Measurements from ENCODE around the gene SEMA5A. TPM values are rescaled to one million over a fixed set of nuclear protein-coding genes. Genes with fewer than 3 reads are reported as not detected.

SEMA5A gene
- total RNA-seq, 2 donors from 2014 or later, result not detected

DNA sequence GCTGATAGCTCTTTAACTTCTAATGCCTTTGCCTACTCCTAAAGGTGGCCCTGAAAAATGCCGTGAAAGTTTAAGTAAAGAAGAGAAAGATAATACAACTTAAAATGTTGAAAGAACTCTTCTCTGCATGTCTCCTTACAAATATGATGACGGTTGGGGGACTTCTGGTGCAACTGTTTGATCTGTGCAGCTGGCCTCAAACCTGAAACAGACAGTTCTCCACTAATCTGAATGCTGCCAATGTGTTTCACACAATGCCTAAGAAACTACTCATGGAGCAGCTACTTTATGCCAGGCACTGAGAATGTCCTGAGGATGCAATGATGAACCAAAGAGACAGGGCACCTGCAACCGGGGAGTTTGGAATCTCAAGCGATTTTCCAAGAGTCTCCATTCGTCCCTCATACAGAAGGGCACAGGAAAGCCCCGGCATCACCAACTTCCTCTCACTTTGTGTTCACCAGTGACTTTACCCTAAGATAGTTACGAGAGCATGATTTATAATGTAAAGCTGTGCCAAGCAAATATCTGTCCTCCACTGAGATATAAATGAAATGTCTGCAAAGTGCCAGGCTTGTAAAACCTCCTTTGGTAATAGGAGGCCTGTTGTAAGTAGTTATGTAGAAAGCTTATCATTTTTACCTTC lies 455.4 kb downstream of the SEMA5A start:
- H3K4me3 Mint-ChIP-seq, result no peak overlapping the region

DNA sequence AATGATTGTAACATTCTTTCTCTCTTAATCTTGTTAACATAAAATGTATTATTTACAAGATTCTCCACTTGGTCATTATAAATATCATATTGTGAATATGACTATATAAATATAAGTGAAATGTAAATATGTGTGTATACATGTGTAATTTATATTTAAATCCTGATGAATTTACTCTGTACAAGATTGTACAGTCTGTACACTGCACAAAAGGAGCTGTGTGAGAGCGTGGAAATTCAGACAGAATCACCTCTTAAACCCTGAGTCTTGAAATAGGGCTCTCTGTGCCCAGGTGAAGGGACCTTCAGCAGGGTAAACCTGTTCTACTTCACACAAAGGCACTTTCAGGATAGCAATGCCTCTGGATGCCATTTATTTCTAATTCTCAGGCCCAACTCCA lies 456.0 kb downstream of the SEMA5A start:
- peaks cover 5% of the 10 kb centered on the region for H3K9me3 Mint-ChIP-seq
- ATAC-seq (replicated peaks), result no peak

More for the DNA sequence above, 455.4 kb downstream of the SEMA5A start:
- Mint-ChIP-seq H3K36me3 (ENCODE audit: low read depth) (no peaks in the 10 kb centered on the region), H3K27me3 (no peaks in the 10 kb centered on the region), H3K27ac (no peak overlapping the region), H3K4me1 (no peaks in the 10 kb centered on the region), H3K9me3 (peaks cover 5% of the 10 kb centered on the region)
- ATAC-seq (replicated peaks), result no peak

DNA sequence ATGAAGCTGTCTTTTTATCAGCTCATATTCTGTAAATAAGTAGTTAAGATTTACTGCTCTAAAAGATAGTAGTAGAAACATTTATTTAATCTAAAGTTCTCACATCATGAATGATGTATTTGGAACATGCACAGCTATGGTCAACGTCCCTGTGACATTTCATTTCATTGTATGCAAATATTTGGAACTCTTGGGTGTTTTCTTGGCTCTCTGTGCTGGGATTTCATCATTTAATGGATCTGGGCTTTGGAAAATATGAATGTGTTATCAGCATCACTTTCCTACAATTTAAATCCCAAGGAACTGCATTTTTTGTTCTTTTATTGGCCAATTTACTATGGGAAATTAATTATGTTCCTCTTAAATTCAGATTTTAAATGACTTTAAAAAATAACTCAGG lies 462.9 kb downstream of the SEMA5A start:
- H3K27ac Mint-ChIP-seq, result no peak overlapping the region
- no peaks in the 10 kb centered on the region for H3K36me3 Mint-ChIP-seq (ENCODE audit: low read depth)
- H3K4me3 Mint-ChIP-seq, result no peak overlapping the region
- peaks cover 12% of the 10 kb centered on the region for H3K9me3 Mint-ChIP-seq
- no peak for ATAC-seq (replicated peaks)
- no peaks in the 10 kb centered on the region for H3K27me3 Mint-ChIP-seq
- H3K4me1 Mint-ChIP-seq, result no peaks in the 10 kb centered on the region

More for the DNA sequence above, 456.0 kb downstream of the SEMA5A start:
- Mint-ChIP-seq H3K36me3 (ENCODE audit: low read depth) (no peaks in the 10 kb centered on the region), H3K4me1 (no peaks in the 10 kb centered on the region), H3K27me3 (no peaks in the 10 kb centered on the region), H3K27ac (no peak overlapping the region), H3K4me3 (no peak overlapping the region)

DNA sequence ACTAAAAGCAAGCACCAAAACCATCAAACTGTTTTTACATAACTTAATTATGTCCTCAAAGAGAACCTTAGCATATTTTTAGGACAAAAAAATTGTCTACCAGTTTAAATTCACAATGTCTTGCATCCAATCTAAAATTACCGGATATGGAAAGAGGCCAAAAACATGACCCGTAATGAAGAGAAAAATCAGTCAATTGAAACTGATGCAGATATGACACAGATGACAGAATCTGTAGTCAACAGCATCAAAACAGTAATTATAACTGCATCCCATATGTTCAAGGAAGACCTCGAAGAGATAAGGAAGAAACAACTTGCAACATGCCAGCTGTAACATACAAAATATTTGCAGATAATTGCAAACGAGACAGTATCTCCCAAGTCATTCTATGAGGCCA lies 473.2 kb downstream of the SEMA5A start:
- no peaks in the 10 kb centered on the region for H3K36me3 Mint-ChIP-seq (ENCODE audit: low read depth)
- no peaks in the 10 kb centered on the region for H3K27me3 Mint-ChIP-seq
- no peak overlapping the region for H3K4me3 Mint-ChIP-seq
- H3K27ac Mint-ChIP-seq, result no peak overlapping the region
- H3K4me1 Mint-ChIP-seq, result no peaks in the 10 kb centered on the region
- ATAC-seq (replicated peaks), result no peak
- H3K9me3 Mint-ChIP-seq, result peaks cover 20% of the 10 kb centered on the region

DNA sequence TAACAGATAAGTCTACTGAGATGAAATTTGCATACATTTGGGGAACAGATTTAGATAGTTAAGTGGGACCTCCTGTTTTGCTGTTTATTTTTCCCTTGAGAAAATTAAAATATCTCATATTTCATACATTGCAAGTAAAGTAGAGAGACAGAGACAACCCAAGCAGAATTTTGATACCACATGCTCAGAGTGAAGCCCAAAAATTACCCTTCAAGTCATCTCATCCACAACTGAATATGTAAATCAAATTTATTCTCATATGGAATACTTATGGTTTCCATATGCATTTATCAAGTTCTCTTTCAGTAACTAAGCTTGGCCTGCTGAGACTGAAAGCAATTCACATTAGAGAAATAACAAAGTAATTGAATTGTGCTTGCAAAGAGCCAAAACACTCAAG lies 474.4 kb downstream of the SEMA5A start:
- Mint-ChIP-seq H3K27me3 (no peaks in the 10 kb centered on the region), H3K36me3 (ENCODE audit: low read depth) (no peaks in the 10 kb centered on the region), H3K4me3 (no peak overlapping the region), H3K9me3 (peaks cover 16% of the 10 kb centered on the region), H3K4me1 (no peaks in the 10 kb centered on the region), H3K27ac (no peak overlapping the region)
- no peak for ATAC-seq (replicated peaks)

DNA sequence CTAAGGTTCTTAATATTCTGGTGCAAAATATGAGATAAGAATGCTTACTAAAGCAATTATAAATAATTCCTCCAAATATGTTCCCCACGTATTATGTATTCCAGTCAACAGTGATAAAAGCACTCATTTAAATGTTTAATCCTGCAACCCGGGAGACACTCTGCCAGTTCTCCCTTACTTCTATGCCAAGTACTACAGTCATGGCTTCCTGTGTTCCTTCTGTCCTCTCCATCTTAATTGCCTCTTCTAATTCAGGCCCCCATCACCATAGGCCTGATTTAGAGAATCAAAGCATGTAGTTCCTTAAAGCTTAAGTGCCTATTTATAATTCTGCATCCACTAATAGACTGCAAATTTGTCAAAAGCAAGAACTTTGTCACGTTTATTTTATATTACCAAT lies 474.8 kb downstream of the SEMA5A start:
- Mint-ChIP-seq H3K4me1 (no peaks in the 10 kb centered on the region), H3K9me3 (peaks cover 19% of the 10 kb centered on the region), H3K36me3 (ENCODE audit: low read depth) (no peaks in the 10 kb centered on the region), H3K27ac (no peak overlapping the region), H3K27me3 (no peaks in the 10 kb centered on the region), H3K4me3 (no peak overlapping the region)
- no peak for ATAC-seq (replicated peaks)

DNA sequence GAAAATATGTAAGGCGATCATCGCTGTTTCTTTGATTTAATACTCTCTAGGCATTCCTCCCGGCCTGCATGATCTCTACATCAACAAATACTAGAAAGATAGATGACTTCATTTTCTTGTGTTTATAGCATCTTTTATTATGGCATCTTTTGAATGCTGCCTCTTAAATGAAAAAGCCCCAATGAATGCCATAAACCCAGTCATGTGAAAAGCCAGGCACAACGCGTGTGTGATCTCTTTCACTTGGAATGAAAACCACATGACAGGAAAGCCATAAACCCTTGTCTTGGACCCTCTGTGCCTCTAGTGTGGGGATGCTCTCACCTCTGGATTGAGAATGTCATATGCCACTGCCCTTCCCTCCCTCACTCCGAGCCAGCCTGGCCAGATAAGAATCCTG lies 476.2 kb downstream of the SEMA5A start:
- Mint-ChIP-seq H3K36me3 (ENCODE audit: low read depth) (no peaks in the 10 kb centered on the region), H3K27ac (no peak overlapping the region), H3K4me3 (no peak overlapping the region), H3K4me1 (no peaks in the 10 kb centered on the region), H3K27me3 (no peaks in the 10 kb centered on the region), H3K9me3 (peaks cover 21% of the 10 kb centered on the region)
- no peak for ATAC-seq (replicated peaks)

DNA sequence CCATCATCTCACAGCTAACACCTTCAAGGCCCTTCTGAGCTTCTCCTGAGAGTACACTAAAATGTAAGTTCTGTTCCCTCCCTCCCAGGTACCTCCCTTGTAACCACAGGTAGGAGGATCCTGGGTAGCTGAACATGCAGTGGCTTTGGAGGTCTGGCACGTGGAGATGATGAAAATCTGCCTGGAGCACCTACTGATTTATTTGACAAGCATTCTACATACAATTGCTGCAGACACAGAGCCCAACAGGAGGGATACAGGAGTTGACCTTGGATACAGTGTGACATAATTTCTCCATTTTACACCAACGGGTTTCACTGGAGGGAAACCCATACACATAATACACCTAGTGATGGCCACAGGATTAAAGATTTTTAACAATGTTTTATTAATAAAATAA lies 478.7 kb downstream of the SEMA5A start:
- Mint-ChIP-seq H3K27me3 (no peaks in the 10 kb centered on the region), H3K27ac (no peak overlapping the region), H3K4me1 (no peaks in the 10 kb centered on the region), H3K9me3 (peaks cover 18% of the 10 kb centered on the region), H3K4me3 (no peak overlapping the region), H3K36me3 (ENCODE audit: low read depth) (no peaks in the 10 kb centered on the region)
- ATAC-seq (replicated peaks), result no peak

DNA sequence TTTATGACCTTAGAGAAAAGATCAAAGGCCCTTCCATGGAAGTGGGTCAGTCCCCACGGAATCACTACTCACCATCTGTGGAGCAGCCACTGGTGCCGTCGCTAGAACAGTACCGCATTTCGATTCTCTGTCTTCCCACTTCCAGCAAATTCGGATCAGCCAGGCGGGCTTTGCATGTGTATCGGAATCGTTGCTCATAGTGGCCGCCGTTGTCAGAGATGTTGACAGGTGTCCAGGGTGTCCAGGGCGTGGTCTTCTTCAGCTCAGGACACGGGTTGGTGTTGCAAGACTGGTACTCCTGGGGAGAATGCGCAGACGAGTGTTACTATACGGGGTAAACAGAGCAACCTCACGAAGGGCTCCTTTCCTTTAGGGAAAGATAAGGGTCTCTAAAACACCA lies 479.5 kb downstream of the SEMA5A start:
- Mint-ChIP-seq H3K27ac (no peak overlapping the region), H3K27me3 (no peaks in the 10 kb centered on the region), H3K4me3 (no peak overlapping the region), H3K9me3 (peaks cover 18% of the 10 kb centered on the region), H3K36me3 (ENCODE audit: low read depth) (no peaks in the 10 kb centered on the region), H3K4me1 (no peaks in the 10 kb centered on the region)
- no peak for ATAC-seq (replicated peaks)

DNA sequence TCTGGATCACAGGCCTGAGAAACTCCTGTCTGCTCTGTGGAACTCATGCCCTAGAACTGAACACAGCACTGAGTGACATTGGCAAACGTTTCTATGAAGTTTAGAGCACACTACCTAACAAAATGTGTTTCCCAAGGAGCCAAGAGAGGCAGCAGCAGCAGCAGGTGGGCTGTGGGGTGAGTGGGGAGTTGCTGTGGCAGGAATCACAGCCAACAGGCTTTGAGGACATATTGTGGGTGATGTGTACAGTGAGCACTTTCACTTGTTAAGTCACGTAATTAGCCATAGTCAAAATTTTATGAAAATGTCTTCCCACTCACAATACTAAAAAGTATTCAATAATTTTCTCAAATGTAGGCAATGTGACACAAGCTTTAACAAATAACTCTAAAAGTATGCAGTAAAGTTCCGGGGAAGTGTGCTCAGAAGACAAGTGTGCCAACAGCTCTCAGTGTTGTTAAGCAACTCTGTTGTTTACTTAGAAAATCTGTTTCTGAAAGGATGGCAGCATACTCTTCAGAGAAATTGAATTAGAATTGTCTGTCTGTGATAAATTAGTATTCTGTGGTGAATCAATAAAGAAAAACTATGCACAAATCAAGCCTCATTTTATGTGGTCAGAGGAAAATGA lies 482.1 kb downstream of the SEMA5A start:
- no peaks in the 10 kb centered on the region for H3K4me1 Mint-ChIP-seq
- H3K27ac Mint-ChIP-seq, result no peak overlapping the region
- no peak overlapping the region for H3K4me3 Mint-ChIP-seq
- no peaks in the 10 kb centered on the region for H3K36me3 Mint-ChIP-seq (ENCODE audit: low read depth)
- no peak for ATAC-seq (replicated peaks)
- H3K27me3 Mint-ChIP-seq, result no peaks in the 10 kb centered on the region
- H3K9me3 Mint-ChIP-seq, result peaks cover 17% of the 10 kb centered on the region

DNA sequence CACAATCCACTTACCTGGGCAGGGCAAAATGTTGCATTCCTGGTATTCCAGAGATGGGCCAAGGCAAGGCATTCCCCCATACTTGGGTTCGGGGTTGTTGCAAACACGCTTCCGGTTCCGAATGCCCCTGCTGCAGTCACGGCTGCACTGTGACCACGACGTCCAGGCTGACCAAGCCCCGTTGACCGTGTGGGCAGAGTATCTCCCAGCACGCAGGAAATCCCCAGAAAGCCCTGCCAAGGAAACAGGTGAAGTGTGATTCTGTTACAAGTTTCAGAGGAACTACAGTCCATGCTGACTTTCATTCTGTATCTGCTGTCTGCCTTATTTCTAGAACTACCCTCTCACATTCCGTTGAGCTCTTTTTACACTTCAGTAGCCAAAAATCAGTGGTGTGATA lies 483.0 kb downstream of the SEMA5A start:
- no peaks in the 10 kb centered on the region for H3K27me3 Mint-ChIP-seq
- ATAC-seq (replicated peaks), result no peak
- H3K27ac Mint-ChIP-seq, result no peak overlapping the region
- no peaks in the 10 kb centered on the region for H3K4me1 Mint-ChIP-seq
- no peak overlapping the region for H3K4me3 Mint-ChIP-seq
- H3K36me3 Mint-ChIP-seq (ENCODE audit: low read depth), result no peaks in the 10 kb centered on the region
- H3K9me3 Mint-ChIP-seq, result peaks cover 17% of the 10 kb centered on the region

DNA sequence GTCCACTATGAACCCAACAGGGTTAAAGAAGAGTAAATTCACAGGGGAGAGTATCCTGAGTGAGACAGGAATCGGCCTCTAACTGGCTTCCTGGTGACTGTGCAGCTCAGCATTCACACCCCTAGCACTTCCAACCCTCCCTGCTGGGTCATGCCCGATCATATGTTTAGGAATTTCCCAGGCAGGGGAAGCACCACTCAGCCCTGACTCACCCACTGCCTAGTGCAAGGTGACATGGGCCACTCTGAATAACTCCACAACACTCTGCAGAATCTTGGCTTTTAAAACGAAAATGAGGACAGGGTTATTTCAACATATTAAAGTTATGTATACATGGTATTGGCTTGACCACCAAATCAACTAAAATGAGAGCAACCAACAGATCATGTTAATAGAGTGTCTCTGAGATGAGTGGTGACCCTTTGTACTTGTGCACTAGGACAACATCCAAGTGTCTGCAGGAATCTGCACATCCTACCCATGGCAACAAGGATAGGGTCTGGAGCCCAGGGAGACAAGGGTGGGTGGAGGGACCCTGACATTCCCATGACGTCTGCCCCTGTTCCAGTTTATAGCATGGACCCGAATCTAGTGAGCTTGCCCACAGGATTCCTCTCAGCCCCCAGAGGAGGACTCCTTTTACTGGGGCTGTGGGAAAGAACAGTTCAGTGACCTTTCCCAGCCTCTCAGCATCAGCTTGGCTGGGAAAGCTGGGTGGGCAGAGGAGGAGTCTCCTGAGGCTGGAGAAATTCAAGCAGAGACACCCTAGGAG lies 485.8 kb downstream of the SEMA5A start:
- no peaks in the 10 kb centered on the region for H3K36me3 Mint-ChIP-seq (ENCODE audit: low read depth)
- H3K27ac Mint-ChIP-seq, result no peak overlapping the region
- ATAC-seq (replicated peaks), result no peak
- H3K9me3 Mint-ChIP-seq, result peaks cover 12% of the 10 kb centered on the region
- no peak overlapping the region for H3K4me3 Mint-ChIP-seq
- H3K27me3 Mint-ChIP-seq, result no peaks in the 10 kb centered on the region
- H3K4me1 Mint-ChIP-seq, result no peaks in the 10 kb centered on the region

DNA sequence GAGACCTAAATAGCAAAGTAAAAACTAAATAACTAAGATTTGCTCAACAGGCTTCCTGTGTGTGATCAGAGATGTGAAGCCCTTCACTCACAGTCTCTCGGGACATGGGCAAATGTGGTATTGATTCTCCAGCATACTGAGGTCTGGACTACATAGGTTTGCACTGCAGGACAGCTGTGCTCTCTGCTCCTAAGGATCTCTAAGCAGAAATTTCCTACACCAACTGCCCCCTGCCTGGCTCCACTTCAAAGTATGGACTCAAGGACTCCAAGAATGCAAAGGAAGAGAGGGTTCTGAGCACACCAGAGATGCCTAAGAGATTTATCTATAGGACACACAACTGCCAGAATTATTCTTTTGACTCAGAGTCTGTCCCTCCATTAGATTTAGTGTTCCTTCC lies 487.2 kb downstream of the SEMA5A start:
- Mint-ChIP-seq H3K27me3 (no peaks in the 10 kb centered on the region), H3K4me1 (no peaks in the 10 kb centered on the region), H3K36me3 (ENCODE audit: low read depth) (no peaks in the 10 kb centered on the region), H3K27ac (no peak overlapping the region), H3K4me3 (no peak overlapping the region), H3K9me3 (peaks cover 10% of the 10 kb centered on the region)
- no peak for ATAC-seq (replicated peaks)

DNA sequence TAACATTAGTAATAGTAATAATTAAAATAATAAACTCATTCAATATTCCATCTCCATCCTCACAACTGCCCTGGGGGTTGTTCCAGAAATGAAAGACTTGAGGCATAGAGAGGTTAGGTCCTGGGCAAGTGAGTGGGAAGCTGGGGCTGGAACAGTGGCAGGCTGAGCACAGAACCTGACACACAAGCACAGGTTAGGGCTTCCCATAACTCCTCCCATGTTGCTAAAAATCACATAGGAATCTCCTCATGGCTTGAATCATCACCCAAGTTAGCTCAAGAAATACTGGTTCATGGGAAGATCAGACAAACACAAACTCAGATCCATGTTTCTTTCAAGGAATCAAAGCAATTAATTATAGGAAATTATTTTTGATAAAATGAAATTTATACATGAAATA lies 487.7 kb downstream of the SEMA5A start:
- no peaks in the 10 kb centered on the region for H3K4me1 Mint-ChIP-seq
- H3K27ac Mint-ChIP-seq, result no peak overlapping the region
- no peaks in the 10 kb centered on the region for H3K36me3 Mint-ChIP-seq (ENCODE audit: low read depth)
- H3K4me3 Mint-ChIP-seq, result no peak overlapping the region
- peaks cover 7% of the 10 kb centered on the region for H3K9me3 Mint-ChIP-seq
- no peaks in the 10 kb centered on the region for H3K27me3 Mint-ChIP-seq
- no peak for ATAC-seq (replicated peaks)

DNA sequence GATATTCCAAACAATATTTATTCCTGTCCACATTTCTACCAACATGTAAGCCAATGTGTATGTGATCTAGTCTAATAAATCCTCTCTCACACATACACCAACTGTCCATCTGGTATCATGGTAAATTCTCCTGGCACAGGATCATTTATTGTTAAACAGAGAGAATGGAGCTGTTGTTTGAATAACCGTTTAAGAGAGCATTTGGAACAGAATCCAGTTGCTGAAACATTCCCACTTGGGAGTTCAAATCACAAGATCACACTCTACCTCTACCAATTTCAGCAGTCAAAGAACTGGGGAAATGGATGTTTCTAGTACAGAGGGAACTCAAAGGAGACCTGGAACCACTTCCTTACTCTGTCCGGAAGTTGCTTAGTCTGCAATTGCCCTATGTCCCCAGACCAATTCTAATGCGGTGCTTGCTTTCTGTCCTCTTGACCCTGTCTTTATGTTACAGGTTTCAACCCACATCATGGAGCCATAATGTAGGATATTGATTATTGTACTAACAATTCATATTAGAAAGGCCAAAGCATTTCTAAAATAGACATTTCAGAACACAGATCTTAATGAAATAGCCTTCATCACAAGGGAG lies 488.4 kb downstream of the SEMA5A start:
- no peak for ATAC-seq (replicated peaks)
- H3K4me3 Mint-ChIP-seq, result no peak overlapping the region
- H3K36me3 Mint-ChIP-seq (ENCODE audit: low read depth), result no peaks in the 10 kb centered on the region
- H3K4me1 Mint-ChIP-seq, result no peaks in the 10 kb centered on the region
- H3K9me3 Mint-ChIP-seq, result peaks cover 7% of the 10 kb centered on the region
- H3K27ac Mint-ChIP-seq, result no peak overlapping the region
- no peaks in the 10 kb centered on the region for H3K27me3 Mint-ChIP-seq

Measured in activated T-helper 17 cell treated with anti-CD3 and anti-CD28 coated beads, Interleukin-2, amount 50 U/mL, for 72 hours (primary cell).